ENCODE measurements around the gene HAT1. TPM values are rescaled to one million over a fixed set of nuclear protein-coding genes. Genes with fewer than 3 reads are reported as not detected.
"Not testable (repeated sequence)": the region's sequence is repeated elsewhere in the genome, so short reads cannot be mapped to it uniquely, and the experiment has no call there.

The HAT1 gene
- total RNA-seq, 1 experiment from 2014 or later, result 58.9 TPM

DNA sequence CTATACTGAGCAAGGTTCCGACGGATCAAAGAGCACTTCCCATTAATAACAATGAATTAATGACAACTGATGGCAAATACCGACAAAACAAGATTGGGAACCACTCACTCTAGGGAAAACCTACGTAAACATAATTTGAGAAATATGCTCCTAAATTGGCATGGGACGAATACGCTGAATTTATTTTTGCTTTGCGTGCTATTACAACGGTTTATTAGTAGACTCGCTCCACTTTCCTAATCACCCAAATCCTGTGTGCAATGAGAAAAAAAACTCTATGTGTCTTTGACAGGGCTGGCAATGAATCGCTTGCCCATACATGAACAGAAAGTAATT, 27.7 kb upstream of the HAT1 start (continued):
- TF ChIP-seq, protein P1, sequence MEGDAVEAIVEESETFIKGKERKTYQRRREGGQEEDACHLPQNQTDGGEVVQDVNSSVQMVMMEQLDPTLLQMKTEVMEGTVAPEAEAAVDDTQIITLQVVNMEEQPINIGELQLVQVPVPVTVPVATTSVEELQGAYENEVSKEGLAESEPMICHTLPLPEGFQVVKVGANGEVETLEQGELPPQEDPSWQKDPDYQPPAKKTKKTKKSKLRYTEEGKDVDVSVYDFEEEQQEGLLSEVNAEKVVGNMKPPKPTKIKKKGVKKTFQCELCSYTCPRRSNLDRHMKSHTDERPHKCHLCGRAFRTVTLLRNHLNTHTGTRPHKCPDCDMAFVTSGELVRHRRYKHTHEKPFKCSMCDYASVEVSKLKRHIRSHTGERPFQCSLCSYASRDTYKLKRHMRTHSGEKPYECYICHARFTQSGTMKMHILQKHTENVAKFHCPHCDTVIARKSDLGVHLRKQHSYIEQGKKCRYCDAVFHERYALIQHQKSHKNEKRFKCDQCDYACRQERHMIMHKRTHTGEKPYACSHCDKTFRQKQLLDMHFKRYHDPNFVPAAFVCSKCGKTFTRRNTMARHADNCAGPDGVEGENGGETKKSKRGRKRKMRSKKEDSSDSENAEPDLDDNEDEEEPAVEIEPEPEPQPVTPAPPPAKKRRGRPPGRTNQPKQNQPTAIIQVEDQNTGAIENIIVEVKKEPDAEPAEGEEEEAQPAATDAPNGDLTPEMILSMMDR (IDR thresholded peaks at IDR 0.05), result no peak
- TF ChIP-seq ZNF219 (CRISPR knock-in tag; IDR thresholded peaks at IDR 0.05; ENCODE audit: borderline replicate concordance) (no peak), CREB1 (CRISPR knock-in tag; IDR thresholded peaks at IDR 0.05) (no peak), ETV6 (CRISPR knock-in tag; IDR thresholded peaks at IDR 0.05) (no peak), SOX15 (CRISPR knock-in tag; IDR thresholded peaks at IDR 0.05) (no peak)
- TF ChIP-seq, protein P2, sequence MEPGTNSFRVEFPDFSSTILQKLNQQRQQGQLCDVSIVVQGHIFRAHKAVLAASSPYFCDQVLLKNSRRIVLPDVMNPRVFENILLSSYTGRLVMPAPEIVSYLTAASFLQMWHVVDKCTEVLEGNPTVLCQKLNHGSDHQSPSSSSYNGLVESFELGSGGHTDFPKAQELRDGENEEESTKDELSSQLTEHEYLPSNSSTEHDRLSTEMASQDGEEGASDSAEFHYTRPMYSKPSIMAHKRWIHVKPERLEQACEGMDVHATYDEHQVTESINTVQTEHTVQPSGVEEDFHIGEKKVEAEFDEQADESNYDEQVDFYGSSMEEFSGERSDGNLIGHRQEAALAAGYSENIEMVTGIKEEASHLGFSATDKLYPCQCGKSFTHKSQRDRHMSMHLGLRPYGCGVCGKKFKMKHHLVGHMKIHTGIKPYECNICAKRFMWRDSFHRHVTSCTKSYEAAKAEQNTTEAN (CRISPR knock-in tag; IDR thresholded peaks at IDR 0.05), result no peak
- TF ChIP-seq, protein P3, sequence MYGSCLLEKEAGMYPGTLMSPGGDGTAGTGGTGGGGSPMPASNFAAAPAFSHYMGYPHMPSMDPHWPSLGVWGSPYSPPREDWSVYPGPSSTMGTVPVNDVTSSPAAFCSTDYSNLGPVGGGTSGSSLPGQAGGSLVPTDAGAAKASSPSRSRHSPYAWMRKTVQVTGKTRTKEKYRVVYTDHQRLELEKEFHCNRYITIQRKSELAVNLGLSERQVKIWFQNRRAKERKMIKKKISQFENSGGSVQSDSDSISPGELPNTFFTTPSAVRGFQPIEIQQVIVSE (CRISPR knock-in tag; IDR thresholded peaks at IDR 0.05; ENCODE audit: borderline replicate concordance), result no peak

DNA sequence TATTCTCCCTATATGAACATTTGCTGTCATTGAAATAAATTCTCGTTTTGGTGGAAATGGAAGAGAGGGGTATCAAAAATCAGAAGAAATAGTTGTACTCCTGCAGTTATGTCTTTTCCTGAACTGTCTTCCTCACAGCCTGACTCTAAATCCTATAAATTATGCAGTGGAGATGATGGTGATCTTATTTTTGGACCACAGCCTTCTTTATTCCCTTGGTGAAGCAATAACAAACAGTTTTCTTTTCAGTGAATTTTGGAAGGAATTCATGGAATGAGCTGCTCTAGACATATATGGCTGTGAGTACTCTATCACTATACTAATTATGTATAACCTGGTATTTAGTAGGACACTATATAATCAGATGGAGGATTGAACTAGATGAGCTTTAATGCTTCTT, 26.5 kb upstream of the HAT1 start:
- no peaks in the 10 kb centered on the region for H3K27me3 Mint-ChIP-seq (ENCODE audit: low read depth)
- ChIA-PET CTCF (no interaction called here), POLR2A (interaction anchor here (2.3 kb wide), 1 partner anchor 26 kb away, joined by 8 read pairs; the partner anchor contains the start of gene HAT1)
- peaks cover 14% of the 10 kb centered on the region for H3K4me1 Mint-ChIP-seq
- ATAC-seq (no peak), DNase-seq (ENCODE audit: low spot score) (no peak)
- TF ChIP-seq, protein P1 (IDR thresholded peaks at IDR 0.05), result no peak
- TF ChIP-seq, protein P4, sequence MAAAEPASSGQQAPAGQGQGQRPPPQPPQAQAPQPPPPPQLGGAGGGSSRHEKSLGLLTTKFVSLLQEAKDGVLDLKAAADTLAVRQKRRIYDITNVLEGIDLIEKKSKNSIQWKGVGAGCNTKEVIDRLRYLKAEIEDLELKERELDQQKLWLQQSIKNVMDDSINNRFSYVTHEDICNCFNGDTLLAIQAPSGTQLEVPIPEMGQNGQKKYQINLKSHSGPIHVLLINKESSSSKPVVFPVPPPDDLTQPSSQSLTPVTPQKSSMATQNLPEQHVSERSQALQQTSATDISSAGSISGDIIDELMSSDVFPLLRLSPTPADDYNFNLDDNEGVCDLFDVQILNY (CRISPR knock-in tag; IDR thresholded peaks at IDR 0.05), result no peak
- TF ChIP-seq, protein P5, sequence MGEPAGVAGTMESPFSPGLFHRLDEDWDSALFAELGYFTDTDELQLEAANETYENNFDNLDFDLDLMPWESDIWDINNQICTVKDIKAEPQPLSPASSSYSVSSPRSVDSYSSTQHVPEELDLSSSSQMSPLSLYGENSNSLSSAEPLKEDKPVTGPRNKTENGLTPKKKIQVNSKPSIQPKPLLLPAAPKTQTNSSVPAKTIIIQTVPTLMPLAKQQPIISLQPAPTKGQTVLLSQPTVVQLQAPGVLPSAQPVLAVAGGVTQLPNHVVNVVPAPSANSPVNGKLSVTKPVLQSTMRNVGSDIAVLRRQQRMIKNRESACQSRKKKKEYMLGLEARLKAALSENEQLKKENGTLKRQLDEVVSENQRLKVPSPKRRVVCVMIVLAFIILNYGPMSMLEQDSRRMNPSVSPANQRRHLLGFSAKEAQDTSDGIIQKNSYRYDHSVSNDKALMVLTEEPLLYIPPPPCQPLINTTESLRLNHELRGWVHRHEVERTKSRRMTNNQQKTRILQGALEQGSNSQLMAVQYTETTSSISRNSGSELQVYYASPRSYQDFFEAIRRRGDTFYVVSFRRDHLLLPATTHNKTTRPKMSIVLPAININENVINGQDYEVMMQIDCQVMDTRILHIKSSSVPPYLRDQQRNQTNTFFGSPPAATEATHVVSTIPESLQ (CRISPR knock-in tag; IDR thresholded peaks at IDR 0.05), result no peak
- TF ChIP-seq, protein P6, sequence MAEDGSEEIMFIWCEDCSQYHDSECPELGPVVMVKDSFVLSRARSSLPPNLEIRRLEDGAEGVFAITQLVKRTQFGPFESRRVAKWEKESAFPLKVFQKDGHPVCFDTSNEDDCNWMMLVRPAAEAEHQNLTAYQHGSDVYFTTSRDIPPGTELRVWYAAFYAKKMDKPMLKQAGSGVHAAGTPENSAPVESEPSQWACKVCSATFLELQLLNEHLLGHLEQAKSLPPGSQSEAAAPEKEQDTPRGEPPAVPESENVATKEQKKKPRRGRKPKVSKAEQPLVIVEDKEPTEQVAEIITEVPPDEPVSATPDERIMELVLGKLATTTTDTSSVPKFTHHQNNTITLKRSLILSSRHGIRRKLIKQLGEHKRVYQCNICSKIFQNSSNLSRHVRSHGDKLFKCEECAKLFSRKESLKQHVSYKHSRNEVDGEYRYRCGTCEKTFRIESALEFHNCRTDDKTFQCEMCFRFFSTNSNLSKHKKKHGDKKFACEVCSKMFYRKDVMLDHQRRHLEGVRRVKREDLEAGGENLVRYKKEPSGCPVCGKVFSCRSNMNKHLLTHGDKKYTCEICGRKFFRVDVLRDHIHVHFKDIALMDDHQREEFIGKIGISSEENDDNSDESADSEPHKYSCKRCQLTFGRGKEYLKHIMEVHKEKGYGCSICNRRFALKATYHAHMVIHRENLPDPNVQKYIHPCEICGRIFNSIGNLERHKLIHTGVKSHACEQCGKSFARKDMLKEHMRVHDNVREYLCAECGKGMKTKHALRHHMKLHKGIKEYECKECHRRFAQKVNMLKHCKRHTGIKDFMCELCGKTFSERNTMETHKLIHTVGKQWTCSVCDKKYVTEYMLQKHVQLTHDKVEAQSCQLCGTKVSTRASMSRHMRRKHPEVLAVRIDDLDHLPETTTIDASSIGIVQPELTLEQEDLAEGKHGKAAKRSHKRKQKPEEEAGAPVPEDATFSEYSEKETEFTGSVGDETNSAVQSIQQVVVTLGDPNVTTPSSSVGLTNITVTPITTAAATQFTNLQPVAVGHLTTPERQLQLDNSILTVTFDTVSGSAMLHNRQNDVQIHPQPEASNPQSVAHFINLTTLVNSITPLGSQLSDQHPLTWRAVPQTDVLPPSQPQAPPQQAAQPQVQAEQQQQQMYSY (CRISPR knock-in tag; IDR thresholded peaks at IDR 0.05), result no peak
- TF ChIP-seq, protein P7, sequence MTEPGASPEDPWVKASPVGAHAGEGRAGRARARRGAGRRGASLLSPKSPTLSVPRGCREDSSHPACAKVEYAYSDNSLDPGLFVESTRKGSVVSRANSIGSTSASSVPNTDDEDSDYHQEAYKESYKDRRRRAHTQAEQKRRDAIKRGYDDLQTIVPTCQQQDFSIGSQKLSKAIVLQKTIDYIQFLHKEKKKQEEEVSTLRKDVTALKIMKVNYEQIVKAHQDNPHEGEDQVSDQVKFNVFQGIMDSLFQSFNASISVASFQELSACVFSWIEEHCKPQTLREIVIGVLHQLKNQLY (CRISPR knock-in tag; IDR thresholded peaks at IDR 0.05), result no peak
- TF ChIP-seq ZNF219 (CRISPR knock-in tag; IDR thresholded peaks at IDR 0.05; ENCODE audit: borderline replicate concordance), result no peak
- no peak for TF ChIP-seq FOXJ3 (CRISPR knock-in tag; IDR thresholded peaks at IDR 0.05; ENCODE audit: borderline replicate concordance)
- H3K36me3 Mint-ChIP-seq, result peaks cover 8% of the 10 kb centered on the region; the same call in 1 of the 2 replicates
- H3K9me3 Mint-ChIP-seq, result peaks cover 12% of the 10 kb centered on the region; the same call in 1 of the 2 replicates
- H3K27ac Mint-ChIP-seq, result no peak overlapping the region
- H3K4me3 Mint-ChIP-seq, result no peak overlapping the region

DNA sequence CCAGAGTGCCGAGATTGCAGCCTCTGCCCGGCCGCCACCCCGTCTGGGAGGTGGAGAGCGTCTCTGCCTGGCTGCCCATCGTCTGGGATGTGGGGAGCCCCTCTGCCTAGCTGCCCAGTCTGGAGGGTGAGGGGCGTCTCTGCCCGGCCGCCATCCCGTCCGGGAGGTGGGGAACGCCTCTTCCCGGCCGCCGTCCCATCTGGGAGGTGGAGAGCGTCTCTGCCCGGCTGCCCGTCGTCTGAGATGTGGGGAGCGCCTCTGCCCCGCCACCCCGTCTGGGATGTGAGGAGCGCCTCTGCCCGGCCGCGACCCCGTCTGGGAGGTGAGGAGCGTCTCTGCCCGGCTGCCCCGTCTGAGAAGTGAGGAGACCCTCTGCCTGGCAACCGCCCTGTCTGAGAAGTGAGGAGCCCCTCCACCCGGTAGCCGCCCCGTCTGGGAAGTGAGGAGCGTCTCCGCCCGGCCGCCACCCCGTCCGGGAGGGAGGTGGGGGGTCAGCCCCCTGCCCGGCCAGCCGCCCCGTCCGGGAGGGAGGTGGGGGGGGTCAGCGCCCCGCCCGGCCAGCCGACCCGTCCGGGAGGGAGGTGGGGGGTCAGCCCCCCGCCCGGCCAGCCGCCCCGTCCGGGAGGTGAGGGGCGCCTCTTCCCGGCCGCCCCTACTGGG, 22.5 kb upstream of the HAT1 start:
- H3K9me3 Mint-ChIP-seq, result peaks cover 15% of the 10 kb centered on the region; the same call in 1 of the 2 replicates
- H3K27me3 Mint-ChIP-seq (ENCODE audit: low read depth); CTCF ChIA-PET; POLR2A ChIA-PET; ATAC-seq; H3K4me3 Mint-ChIP-seq; DNase-seq (ENCODE audit: low spot score); H3K36me3 Mint-ChIP-seq; H3K4me1 Mint-ChIP-seq; H3K27ac Mint-ChIP-seq: not testable (repeated sequence)

Data from WTC11 (cell line).